AG09319 (cell line): Measurements from ENCODE around the gene UGT1A3.
"Not testable (repeated sequence)": the region's sequence is repeated elsewhere in the genome, so short reads cannot be mapped to it uniquely, and the experiment has no call there.

Experiments
- DNase-seq: peaks from one replicate; pipeline ENCODE4 v3.0.0-alpha.2; 2010; ENCODE audit warnings: low read depth; ENCODE audit errors: extremely low read depth
- TF ChIP-seq, protein P1 (sequence below): IDR thresholded peaks from 2 replicates; pipeline ENCODE4 v1.5.1; 2011; ENCODE audit warnings: low read depth, mild to moderate bottlenecking, inconsistent platforms, low read length, moderate library complexity

Gene UGT1A3

DNA sequence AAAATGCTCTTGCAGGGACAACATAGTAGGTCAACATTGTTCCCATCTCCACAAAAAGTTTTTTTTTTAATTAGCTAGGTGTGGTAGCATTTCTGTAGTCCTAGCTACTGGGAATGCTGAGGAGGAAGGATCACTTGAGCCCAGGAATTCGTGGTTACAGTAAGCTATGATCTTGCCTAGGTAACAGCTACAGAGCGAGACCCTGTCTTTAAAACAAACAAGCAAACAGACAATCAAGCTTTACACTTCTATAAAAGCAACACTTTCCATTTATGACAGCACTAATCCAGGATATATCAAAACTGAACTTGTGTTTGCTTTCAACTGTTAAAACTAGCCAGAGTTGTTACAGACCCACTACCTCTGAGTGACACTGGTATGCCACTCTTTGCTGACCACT is 12.0 kb downstream of the UGT1A3 start:
- DNase-seq: no peak
- TF ChIP-seq, protein P1, sequence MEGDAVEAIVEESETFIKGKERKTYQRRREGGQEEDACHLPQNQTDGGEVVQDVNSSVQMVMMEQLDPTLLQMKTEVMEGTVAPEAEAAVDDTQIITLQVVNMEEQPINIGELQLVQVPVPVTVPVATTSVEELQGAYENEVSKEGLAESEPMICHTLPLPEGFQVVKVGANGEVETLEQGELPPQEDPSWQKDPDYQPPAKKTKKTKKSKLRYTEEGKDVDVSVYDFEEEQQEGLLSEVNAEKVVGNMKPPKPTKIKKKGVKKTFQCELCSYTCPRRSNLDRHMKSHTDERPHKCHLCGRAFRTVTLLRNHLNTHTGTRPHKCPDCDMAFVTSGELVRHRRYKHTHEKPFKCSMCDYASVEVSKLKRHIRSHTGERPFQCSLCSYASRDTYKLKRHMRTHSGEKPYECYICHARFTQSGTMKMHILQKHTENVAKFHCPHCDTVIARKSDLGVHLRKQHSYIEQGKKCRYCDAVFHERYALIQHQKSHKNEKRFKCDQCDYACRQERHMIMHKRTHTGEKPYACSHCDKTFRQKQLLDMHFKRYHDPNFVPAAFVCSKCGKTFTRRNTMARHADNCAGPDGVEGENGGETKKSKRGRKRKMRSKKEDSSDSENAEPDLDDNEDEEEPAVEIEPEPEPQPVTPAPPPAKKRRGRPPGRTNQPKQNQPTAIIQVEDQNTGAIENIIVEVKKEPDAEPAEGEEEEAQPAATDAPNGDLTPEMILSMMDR: no peak

DNA sequence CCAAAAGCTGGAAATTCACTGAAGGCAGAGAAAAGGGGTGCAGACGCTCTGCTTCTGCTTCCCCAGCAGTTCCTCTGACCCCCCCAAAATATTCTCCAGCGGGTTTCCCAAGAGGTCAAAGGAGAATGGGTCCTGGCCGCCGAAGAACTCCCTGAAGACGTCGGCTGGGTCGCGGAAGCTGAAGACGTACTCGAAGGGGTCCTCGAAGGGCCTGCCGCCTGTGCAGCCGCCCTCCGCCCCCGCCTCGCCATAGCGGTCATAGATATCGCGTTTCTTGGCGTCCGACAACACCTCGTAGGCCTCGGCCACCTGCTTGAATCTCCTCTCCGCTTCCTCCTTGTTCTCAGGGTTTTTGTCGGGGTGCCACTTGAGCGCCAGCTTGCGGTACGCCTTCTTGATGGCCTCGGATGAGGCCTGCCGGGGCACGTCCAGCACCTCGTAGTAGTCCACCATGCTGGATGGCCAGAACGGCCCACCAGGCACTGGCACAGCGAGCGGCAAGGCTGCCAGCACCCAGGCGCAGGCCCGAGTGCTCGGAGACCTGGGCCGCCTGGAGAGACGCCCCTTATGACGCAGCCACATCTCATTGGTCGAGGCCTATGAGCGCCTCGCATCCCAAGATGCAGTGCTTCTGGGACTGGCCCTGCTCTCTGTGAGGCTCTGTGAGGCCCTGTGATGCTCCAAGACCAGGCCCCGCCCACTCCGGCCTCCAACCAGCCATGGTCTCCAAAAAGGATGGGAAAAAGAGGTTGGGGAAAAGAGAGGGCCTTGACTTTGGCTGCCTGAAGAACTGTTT is 14.8 kb downstream of the UGT1A3 start:
- TF ChIP-seq, protein P1: no peak
- no peak for DNase-seq

DNA sequence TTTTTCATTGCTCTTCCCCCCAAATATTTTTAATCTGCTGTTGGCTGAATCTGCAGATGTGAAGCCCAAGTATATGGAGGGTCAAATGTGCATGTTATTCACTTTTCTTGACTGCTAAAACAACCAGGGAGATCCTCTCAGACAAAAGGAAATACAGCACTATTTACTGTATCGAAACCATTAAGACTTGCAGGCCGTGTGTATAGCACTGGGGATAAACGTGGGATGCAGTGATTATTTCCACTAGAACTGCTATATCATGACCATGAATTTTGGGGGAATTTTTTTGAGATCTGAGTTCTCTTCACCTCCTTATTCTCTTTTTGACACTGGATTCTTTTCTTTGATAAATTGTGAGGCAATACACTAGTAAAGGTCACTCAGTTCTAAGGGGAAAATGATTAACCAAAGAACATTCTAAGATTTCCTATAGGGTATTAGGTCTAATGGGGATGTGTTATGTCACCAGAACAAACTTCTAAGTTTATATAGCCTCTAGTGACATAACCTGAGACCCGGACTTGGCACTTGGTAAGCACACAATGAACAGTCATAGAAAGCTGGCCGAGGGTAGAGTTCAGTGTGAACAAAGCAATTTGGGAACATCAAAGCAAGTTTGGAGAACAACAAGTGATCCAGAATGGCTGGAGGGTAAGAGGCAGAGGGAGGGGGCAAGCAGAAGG is 16.4 kb downstream of the UGT1A3 start:
- TF ChIP-seq, protein P1: no peak
- no peak for DNase-seq

DNA sequence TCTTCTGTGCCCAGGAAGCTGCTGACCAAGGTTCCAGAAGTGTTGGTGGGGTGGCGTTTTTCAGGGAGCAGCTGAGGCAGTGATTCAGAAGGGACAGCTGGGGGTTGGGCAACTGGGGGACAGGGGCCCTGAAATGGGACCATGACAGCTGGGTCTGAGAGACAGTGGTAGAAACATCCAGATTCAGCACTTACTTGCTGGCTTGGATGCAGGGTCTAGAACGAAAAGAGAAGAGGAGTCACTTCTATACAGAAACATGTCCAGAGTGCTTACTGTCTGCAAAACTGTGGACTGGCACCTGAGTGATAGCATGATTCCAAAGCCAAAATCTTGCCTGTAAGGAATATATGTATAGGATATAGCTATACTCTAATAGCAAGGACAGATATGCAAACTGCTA is 17.0 kb downstream of the UGT1A3 start:
- not testable (repeated sequence) for DNase-seq

GRCh38 chr2:233746475-233747282 is 17.8 kb downstream of the UGT1A3 start:
- no peak for DNase-seq
- TF ChIP-seq, protein P1: no peak

DNA sequence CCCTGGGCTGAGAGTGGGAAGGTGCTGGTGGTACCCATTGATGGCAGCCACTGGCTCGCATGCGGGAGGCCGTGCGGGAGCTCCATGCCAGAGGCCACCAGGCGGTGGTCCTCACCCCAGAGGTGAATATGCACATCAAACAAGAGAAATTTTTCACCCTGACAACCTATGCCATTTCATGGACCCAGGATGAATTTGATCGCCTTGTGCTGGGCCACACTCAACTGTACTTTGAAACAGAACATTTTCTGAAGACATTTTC is 18.4 kb downstream of the UGT1A3 start:
- no peak for DNase-seq
- TF ChIP-seq, protein P1: no peak

GRCh38 chr2:233750689-233751088 is 21.8 kb downstream of the UGT1A3 start:
- DNase-seq: not testable (repeated sequence)

GRCh38 chr2:233751212-233752009 is 22.6 kb downstream of the UGT1A3 start:
- DNase-seq: not testable (repeated sequence)
